ENCODE measurements around the gene ITSN2.

Gene ITSN2

DNA sequence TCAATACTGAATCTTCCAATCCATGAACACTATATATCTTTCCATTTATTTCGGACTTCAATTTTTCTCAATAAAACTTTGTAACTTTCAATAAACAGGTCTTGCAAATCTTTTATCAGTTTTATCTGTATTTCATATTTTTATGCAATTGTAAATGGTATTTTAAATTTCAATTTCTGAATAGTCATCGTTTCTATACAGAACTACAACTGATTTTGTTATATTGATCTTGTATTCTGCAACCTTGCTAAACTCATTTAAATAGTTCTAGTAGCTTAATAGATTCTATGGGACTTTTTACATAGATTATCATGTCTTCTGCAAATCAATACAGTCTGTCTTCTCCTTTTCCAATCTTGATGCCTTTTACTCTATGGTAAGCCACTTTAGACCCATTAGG lies 95.1 kb downstream of the ITSN2 start:
- no peaks in the 10 kb centered on the region for H3K9me3 ChIP-seq (ENCODE audit: low read length)
- H3K4me3 ChIP-seq (ENCODE audit: low read length) = no peak overlapping the region
- no peaks in the 10 kb centered on the region for H3K27me3 ChIP-seq (ENCODE audit: insufficient read depth, low read length)
- H2AFZ ChIP-seq (ENCODE audit: low read depth, low read length) = no peak overlapping the region
- H3K4me1 ChIP-seq (ENCODE audit: insufficient read depth, low read length) = no peaks in the 10 kb centered on the region
- H3K36me3 ChIP-seq (ENCODE audit: insufficient read depth, low read length) = peaks cover 17% of the 10 kb centered on the region

DNA sequence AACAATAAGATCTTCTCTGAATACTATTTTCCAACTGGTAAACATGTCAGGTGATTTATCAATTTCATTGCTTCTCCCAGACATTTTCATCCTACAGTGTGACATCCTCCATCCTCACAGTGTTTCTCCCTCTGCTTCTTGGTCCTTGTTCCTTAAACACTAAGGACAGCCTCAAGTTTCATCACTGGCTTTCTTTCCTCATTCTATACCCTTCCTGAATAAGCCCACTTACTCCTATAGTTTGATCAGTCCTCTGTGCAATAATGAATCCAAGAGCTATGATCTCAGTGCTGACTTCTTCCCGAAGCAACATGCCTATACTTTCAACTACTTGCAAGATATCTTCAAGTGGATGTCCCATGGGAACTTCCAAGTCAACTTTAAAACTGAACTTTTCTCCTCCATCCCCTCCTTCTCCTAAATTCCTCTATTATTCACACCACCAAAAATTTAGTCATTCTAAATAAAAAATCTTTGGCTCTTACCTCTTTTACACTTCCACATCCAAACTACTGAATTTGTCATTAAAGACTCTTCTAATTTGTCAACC lies 97.8 kb downstream of the ITSN2 start:
- no peak overlapping the region for H2AFZ ChIP-seq (ENCODE audit: low read depth, low read length)
- peaks cover 8% of the 10 kb centered on the region for H3K36me3 ChIP-seq (ENCODE audit: insufficient read depth, low read length)
- H3K27me3 ChIP-seq (ENCODE audit: insufficient read depth, low read length) = no peaks in the 10 kb centered on the region
- no peaks in the 10 kb centered on the region for H3K9me3 ChIP-seq (ENCODE audit: low read length)
- no peak overlapping the region for H3K4me3 ChIP-seq (ENCODE audit: low read length)
- H3K4me1 ChIP-seq (ENCODE audit: insufficient read depth, low read length) = no peaks in the 10 kb centered on the region

DNA sequence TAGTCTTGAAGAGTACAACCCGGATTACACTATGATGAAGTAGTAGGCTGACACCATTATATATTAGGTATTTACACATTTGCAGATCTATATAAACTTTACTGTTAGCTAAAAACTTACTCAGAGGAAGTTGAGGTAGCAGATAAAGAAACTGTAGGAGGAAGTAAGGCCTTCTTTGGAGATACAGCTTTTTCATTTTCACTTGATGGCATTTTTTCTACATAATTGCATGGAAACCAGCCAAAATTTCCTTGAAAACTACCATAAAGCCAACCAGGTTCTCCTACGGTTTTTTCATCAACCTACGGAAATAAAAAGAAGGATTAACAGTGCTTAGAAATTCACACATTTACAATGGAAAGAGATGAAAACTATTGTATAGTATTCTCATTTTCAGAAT lies 98.9 kb downstream of the ITSN2 start:
- Histone ChIP-seq H3K36me3 (ENCODE audit: insufficient read depth, low read length) (peaks cover 7% of the 10 kb centered on the region), H3K9me3 (ENCODE audit: low read length) (no peaks in the 10 kb centered on the region), H2AFZ (ENCODE audit: low read depth, low read length) (no peak overlapping the region), H3K4me1 (ENCODE audit: insufficient read depth, low read length) (no peaks in the 10 kb centered on the region), H3K27me3 (ENCODE audit: insufficient read depth, low read length) (no peaks in the 10 kb centered on the region), H3K4me3 (ENCODE audit: low read length) (no peak overlapping the region)

DNA sequence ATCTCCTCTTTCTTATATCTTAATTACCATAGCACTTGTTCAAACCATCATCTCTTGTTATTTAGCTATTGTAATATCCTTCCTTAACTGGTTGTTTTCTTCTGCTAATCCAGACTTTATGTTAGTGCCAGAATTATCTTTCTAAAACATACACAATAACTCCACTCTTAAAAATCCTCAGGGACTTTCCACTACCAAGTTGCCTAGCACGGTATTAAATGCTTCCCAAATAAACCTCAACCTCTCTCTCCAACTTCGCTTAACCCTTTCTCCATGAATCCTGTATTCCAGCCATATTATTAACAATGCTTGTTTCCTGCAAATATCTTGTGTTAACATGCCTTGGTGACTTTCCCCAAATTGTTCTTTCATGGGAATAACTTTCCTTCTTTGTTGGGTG lies 101.0 kb downstream of the ITSN2 start:
- no peak overlapping the region for H2AFZ ChIP-seq (ENCODE audit: low read depth, low read length)
- no peak overlapping the region for H3K4me3 ChIP-seq (ENCODE audit: low read length)
- no peaks in the 10 kb centered on the region for H3K4me1 ChIP-seq (ENCODE audit: insufficient read depth, low read length)
- no peaks in the 10 kb centered on the region for H3K27me3 ChIP-seq (ENCODE audit: insufficient read depth, low read length)
- peaks cover 7% of the 10 kb centered on the region for H3K36me3 ChIP-seq (ENCODE audit: insufficient read depth, low read length)
- H3K9me3 ChIP-seq (ENCODE audit: low read length) = no peaks in the 10 kb centered on the region

DNA sequence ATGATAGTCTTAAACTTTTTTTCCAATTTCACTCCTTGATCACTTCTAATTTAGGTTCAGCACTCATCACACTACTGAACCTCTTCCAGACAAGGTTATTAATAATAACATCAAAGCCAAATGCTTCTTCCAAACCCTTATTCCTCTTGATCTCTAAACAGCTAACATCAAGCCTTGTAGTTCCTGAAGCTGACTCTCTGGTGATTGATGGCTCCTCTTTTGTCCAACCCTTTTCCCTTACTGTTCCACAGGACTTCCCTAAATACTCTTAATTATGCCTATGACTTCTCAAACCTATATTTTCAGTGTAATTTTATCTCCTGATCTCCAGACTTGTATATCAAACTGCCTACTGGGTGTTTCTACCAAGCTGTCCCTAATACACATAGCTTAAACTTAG lies 101.6 kb downstream of the ITSN2 start:
- H3K4me3 ChIP-seq (ENCODE audit: low read length) = no peak overlapping the region
- no peaks in the 10 kb centered on the region for H3K4me1 ChIP-seq (ENCODE audit: insufficient read depth, low read length)
- no peaks in the 10 kb centered on the region for H3K9me3 ChIP-seq (ENCODE audit: low read length)
- H3K36me3 ChIP-seq (ENCODE audit: insufficient read depth, low read length) = peaks cover 8% of the 10 kb centered on the region
- no peak overlapping the region for H2AFZ ChIP-seq (ENCODE audit: low read depth, low read length)
- no peaks in the 10 kb centered on the region for H3K27me3 ChIP-seq (ENCODE audit: insufficient read depth, low read length)

DNA sequence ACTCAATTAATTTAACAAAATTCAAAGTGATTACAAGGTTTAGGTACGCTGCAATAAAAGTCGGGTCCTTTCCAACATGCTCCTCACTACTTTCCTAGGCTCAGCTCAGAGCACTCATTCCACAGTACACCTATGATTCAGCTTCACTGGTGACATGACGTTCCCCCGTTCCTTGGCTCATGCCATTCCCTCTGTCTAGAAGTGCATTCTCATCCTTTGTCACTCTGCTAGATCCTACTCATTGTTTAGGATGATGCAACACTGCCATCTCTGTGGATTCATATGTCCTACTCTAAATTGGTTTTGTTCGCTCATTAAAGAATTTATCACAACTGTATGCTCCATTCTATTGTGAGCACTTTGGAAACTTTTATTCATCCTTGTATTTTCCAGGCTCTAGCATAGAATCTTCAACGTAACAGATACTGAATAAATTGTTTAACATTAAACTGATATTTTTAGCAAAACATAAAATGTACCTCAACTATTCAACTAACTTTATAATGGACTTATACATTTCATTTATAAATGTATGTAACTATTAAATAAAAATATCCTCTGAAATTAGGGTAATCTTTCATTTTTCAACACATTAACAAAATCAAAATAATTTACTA lies 106.9 kb downstream of the ITSN2 start:
- no peak overlapping the region for H3K4me3 ChIP-seq (ENCODE audit: low read length)
- H3K27me3 ChIP-seq (ENCODE audit: insufficient read depth, low read length) = no peaks in the 10 kb centered on the region
- H3K36me3 ChIP-seq (ENCODE audit: insufficient read depth, low read length) = peaks cover 8% of the 10 kb centered on the region
- H3K4me1 ChIP-seq (ENCODE audit: insufficient read depth, low read length) = no peaks in the 10 kb centered on the region
- no peak overlapping the region for H2AFZ ChIP-seq (ENCODE audit: low read depth, low read length)
- no peaks in the 10 kb centered on the region for H3K9me3 ChIP-seq (ENCODE audit: low read length)

DNA sequence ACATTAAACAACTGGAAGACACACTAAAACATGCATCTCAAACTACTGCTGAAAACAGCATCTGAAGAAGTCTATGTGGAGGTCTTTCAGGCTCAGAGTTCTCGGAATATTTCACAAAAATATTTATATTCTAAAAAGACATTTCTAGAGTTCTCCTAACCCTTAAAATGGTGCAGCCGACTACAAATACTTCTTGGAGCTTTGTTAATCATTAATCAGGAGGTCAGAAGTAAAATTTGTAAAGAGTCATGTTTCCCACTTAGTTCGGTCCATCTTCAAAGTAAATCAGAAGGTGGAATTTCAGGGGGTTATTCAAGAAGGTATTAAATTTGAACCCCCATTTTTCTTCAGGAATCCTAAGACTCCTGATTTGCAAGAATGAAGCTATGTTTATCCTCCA lies 112.7 kb downstream of the ITSN2 start:
- Histone ChIP-seq H2AFZ (ENCODE audit: low read depth, low read length) (no peak overlapping the region), H3K4me3 (ENCODE audit: low read length) (no peak overlapping the region), H3K27me3 (ENCODE audit: insufficient read depth, low read length) (no peaks in the 10 kb centered on the region), H3K4me1 (ENCODE audit: insufficient read depth, low read length) (no peaks in the 10 kb centered on the region), H3K9me3 (ENCODE audit: low read length) (no peaks in the 10 kb centered on the region), H3K36me3 (ENCODE audit: insufficient read depth, low read length) (peaks cover 19% of the 10 kb centered on the region)

DNA sequence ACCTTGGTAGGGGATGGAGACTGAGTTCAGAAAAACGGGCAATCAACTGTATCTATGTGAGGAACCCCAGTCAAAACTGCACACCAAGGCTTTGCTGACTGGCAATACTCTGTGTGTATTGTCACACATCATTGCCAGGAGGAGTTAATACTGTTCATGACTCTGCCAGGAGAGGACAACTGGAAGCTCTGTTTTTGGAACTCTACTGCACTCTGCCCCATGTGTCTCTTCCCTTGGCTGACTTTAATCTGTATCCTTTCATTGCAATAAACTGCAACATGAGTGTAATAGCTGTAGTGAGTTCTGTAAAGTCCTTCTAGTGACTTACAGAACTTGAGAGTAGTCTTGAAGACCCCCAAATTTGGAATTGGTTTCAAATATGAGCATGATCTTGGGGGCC lies 113.2 kb downstream of the ITSN2 start:
- Histone ChIP-seq H3K4me1 (ENCODE audit: insufficient read depth, low read length) (no peaks in the 10 kb centered on the region), H3K36me3 (ENCODE audit: insufficient read depth, low read length) (peaks cover 19% of the 10 kb centered on the region), H3K4me3 (ENCODE audit: low read length) (no peak overlapping the region), H3K27me3 (ENCODE audit: insufficient read depth, low read length) (no peaks in the 10 kb centered on the region), H3K9me3 (ENCODE audit: low read length) (no peaks in the 10 kb centered on the region), H2AFZ (ENCODE audit: low read depth, low read length) (no peak overlapping the region)

DNA sequence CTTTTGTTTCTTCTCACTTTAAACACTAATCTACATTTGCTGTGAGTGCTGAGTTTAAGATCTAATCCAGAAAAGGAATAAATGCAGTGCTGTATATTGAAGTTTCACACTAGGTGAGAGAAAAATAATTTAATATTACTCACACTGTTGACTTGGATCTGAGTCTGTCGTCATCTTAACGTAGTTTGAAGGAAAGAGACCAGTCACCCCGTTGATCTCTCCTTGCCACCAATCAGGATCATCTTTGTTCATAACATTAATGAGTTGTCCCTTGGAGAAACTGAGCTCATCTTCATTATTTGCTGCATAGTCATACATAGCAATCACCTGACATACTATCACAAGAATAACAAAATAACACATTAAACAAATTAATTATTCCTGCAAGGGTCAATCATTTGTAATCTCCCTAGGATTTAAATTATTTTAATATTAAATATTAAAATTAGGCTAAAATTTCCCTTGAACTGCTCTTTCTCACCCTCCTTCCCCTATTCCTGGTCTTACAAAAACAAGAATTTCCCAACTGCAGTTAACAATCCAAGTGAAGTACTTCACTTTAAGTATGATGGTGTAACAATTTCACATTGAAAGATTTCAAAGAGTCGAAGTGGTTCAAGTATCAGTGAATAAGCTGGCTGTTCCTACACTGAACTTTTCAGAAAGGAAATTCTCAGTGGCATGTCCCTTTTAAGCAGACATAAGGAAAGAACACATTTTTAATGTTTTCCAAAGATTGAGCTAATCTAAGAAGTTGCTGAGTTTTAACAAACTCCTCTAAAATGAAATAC lies 114.2 kb downstream of the ITSN2 start:
- Histone ChIP-seq H3K36me3 (ENCODE audit: insufficient read depth, low read length) (peaks cover 16% of the 10 kb centered on the region), H3K4me3 (ENCODE audit: low read length) (no peak overlapping the region), H3K9me3 (ENCODE audit: low read length) (no peaks in the 10 kb centered on the region), H3K27me3 (ENCODE audit: insufficient read depth, low read length) (no peaks in the 10 kb centered on the region), H2AFZ (ENCODE audit: low read depth, low read length) (no peak overlapping the region), H3K4me1 (ENCODE audit: insufficient read depth, low read length) (no peaks in the 10 kb centered on the region)

DNA sequence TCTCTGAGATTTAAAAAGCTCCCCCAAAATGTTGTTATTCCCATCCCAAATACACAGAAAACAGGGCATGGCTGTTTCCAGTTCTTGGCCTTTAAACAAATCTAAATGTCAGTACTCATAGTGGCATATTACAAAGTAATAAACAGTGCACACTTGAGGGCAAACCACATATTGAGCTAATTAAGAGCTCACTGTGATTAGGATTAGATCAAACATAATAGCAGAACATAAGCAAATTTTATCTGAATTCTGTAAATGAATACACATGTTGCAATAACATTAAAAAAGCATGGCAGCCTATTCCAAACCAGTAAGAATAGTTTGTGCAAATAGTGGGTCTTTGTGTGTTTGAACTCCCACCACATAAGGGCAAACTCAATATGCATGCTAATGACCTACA lies 118.8 kb downstream of the ITSN2 start:
- H3K4me3 ChIP-seq (ENCODE audit: low read length) = no peak overlapping the region
- H3K4me1 ChIP-seq (ENCODE audit: insufficient read depth, low read length) = peaks cover 5% of the 10 kb centered on the region
- H3K27me3 ChIP-seq (ENCODE audit: insufficient read depth, low read length) = no peaks in the 10 kb centered on the region
- H2AFZ ChIP-seq (ENCODE audit: low read depth, low read length) = no peak overlapping the region
- H3K36me3 ChIP-seq (ENCODE audit: insufficient read depth, low read length) = peaks cover 12% of the 10 kb centered on the region
- H3K9me3 ChIP-seq (ENCODE audit: low read length) = no peaks in the 10 kb centered on the region

DNA sequence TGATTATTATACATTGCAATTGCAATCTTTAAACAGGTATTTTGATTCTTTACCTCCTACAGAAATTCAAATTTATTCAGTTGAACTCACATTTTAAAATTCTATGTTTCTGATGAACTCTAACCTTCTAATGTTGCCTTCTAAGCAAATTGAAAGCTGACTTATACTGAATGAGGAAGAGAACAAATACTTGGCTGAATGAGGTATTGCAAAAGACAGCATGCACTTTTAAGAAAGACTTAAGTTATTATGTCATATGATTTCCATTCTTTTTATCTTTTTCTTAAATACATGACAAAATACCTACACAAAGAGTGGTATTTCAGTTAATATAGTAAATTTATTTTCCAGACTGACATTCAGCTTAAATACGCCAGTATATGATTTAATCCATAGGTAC lies 120.8 kb downstream of the ITSN2 start:
- Histone ChIP-seq H3K27me3 (ENCODE audit: insufficient read depth, low read length) (no peaks in the 10 kb centered on the region), H2AFZ (ENCODE audit: low read depth, low read length) (no peak overlapping the region), H3K4me3 (ENCODE audit: low read length) (no peak overlapping the region), H3K9me3 (ENCODE audit: low read length) (peaks cover 2% of the 10 kb centered on the region), H3K4me1 (ENCODE audit: insufficient read depth, low read length) (peaks cover 5% of the 10 kb centered on the region), H3K36me3 (ENCODE audit: insufficient read depth, low read length) (peaks cover 2% of the 10 kb centered on the region)

DNA sequence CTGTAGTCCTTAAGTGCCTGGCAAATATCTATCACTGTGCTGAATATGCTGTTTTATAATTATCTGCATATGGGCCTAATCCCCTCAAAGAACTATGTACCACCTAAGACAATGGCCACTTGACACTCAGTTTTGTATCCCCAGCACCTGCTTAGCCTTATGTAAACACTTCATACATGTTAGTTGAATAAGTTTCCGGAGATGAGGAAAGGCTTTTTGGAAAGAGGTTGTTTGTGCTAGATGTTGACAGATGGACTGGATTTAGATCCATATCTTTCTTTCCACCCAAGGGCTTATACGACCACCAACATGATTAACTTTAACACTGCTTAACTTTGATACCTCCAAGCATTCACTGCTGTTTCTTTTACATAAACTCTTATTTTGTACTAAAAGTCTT lies 122.2 kb downstream of the ITSN2 start:
- no peak overlapping the region for H3K4me3 ChIP-seq (ENCODE audit: low read length)
- H3K4me1 ChIP-seq (ENCODE audit: insufficient read depth, low read length) = peaks cover 11% of the 10 kb centered on the region
- H3K36me3 ChIP-seq (ENCODE audit: insufficient read depth, low read length) = no peaks in the 10 kb centered on the region
- H3K27me3 ChIP-seq (ENCODE audit: insufficient read depth, low read length) = no peaks in the 10 kb centered on the region
- H2AFZ ChIP-seq (ENCODE audit: low read depth, low read length) = no peak overlapping the region
- peaks cover 2% of the 10 kb centered on the region for H3K9me3 ChIP-seq (ENCODE audit: low read length)

DNA sequence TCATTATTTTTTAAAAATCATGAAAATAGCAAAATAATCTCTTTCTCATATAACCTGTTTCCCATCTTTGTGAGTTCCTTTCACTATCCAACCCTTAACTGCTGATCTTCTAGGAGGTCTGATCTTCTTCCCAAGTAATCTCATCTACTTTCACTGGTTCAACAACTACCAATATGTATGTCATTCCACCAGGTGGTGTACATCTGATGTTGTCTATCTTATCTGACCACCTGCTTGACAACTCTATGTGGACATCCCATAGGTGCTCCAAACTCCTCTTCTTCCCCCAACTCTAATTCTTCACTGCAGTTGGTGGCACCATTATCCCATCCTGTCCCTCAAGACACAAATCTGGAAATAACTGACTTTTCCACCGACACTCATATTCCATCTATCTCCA lies 123.0 kb downstream of the ITSN2 start:
- Histone ChIP-seq H3K4me1 (ENCODE audit: insufficient read depth, low read length) (peaks cover 11% of the 10 kb centered on the region), H3K27me3 (ENCODE audit: insufficient read depth, low read length) (no peaks in the 10 kb centered on the region), H3K36me3 (ENCODE audit: insufficient read depth, low read length) (no peaks in the 10 kb centered on the region), H2AFZ (ENCODE audit: low read depth, low read length) (no peak overlapping the region), H3K9me3 (ENCODE audit: low read length) (peaks cover 2% of the 10 kb centered on the region), H3K4me3 (ENCODE audit: low read length) (no peak overlapping the region)

Data from neuron (in vitro differentiated cells).